Measurements from ENCODE around the gene HSPD1. TPM values are rescaled to one million over a fixed set of nuclear protein-coding genes. Genes with fewer than 3 reads are reported as not detected.

The HSPD1 gene
- total and polyA plus RNA-seq, 7 donors, result 98.9 to 313 (median 121) TPM

- Histone ChIP-seq H3K4me1 (peaks cover 0 to 6% (median 3%) of the 10 kb centered on the region in 4 donors), H3K27ac (no peak overlapping the region), H3K36me3 (peaks cover 0 to 92% (median 24%) of the 10 kb centered on the region in 4 donors), H3K27me3 (no peaks in the 10 kb centered on the region), H3K4me3 (no peak overlapping the region), H3K9me3 (no peaks in the 10 kb centered on the region)
- no peak for TF ChIP-seq POLR2AphosphoS5 (IDR thresholded peaks at IDR 0.05)
- no peak for TF ChIP-seq POLR2A (IDR thresholded peaks at IDR 0.05)
- no peak for TF ChIP-seq CTCF (IDR thresholded peaks at IDR 0.05)
- TF ChIP-seq EP300 (IDR thresholded peaks at IDR 0.05), result no peak
- 88 to 92% methylated on average over 1 of the region's 1 CpG for WGBS, 2 donors
- no peak for DNase-seq
- intact Hi-C loops (cut with DNase I), result no loop called here
Observed at GRCh38 chr2:197464175-197464574, 35.5 kb downstream of the HSPD1 start.

GRCh38 chr2:197461057-197461456, 38.6 kb downstream of the HSPD1 start:
- no peaks in the 10 kb centered on the region for H3K27me3 ChIP-seq
- no peak overlapping the region for H3K4me3 ChIP-seq
- no peak for DNase-seq
- H3K9me3 ChIP-seq, result no peaks in the 10 kb centered on the region
- TF ChIP-seq POLR2AphosphoS5 (IDR thresholded peaks at IDR 0.05), result no peak
- TF ChIP-seq EP300 (IDR thresholded peaks at IDR 0.05), result no peak
- TF ChIP-seq POLR2A (IDR thresholded peaks at IDR 0.05), result no peak
- TF ChIP-seq CTCF (IDR thresholded peaks at IDR 0.05), result no peak
- 60 to 78% methylated on average over 2 of the region's 2 CpGs for WGBS, 2 donors
- H3K4me1 ChIP-seq, result peaks cover 0 to 10% (median 3%) of the 10 kb centered on the region in 4 donors
- intact Hi-C loops (cut with DNase I), result no loop called here
- peaks cover 0 to 61% (median 17%) of the 10 kb centered on the region in 4 donors for H3K36me3 ChIP-seq
- no peak overlapping the region for H3K27ac ChIP-seq

GRCh38 chr2:197460649-197461048, 39.0 kb downstream of the HSPD1 start:
- Histone ChIP-seq H3K4me3 (no peak overlapping the region), H3K4me1 (peaks cover 0 to 11% (median 3%) of the 10 kb centered on the region in 4 donors), H3K36me3 (peaks cover 0 to 57% (median 14%) of the 10 kb centered on the region in 4 donors), H3K9me3 (no peaks in the 10 kb centered on the region), H3K27me3 (no peaks in the 10 kb centered on the region), H3K27ac (no peak overlapping the region)
- 19 to 72% methylated on average over 4 of the region's 4 CpGs for WGBS, 2 donors
- TF ChIP-seq POLR2AphosphoS5 (IDR thresholded peaks at IDR 0.05), result no peak
- TF ChIP-seq CTCF (IDR thresholded peaks at IDR 0.05), result no peak
- no peak for TF ChIP-seq POLR2A (IDR thresholded peaks at IDR 0.05)
- no peak for TF ChIP-seq EP300 (IDR thresholded peaks at IDR 0.05)
- DNase-seq, result no peak
- intact Hi-C loops (cut with DNase I), result no loop called here

- TF ChIP-seq POLR2A (IDR thresholded peaks at IDR 0.05), result no peak
- TF ChIP-seq EP300 (IDR thresholded peaks at IDR 0.05), result no peak
- TF ChIP-seq POLR2AphosphoS5 (IDR thresholded peaks at IDR 0.05), result no peak
- no peak for TF ChIP-seq CTCF (IDR thresholded peaks at IDR 0.05)
- no peaks in the 10 kb centered on the region for H3K9me3 ChIP-seq
- H3K4me1 ChIP-seq, result peaks cover 0 to 23% (median 19%) of the 10 kb centered on the region in 4 donors
- intact Hi-C loops (cut with DNase I), result loop anchor here (10.0 kb wide), 1 partner anchor 249 kb away; the partner anchor contains the start of gene MARS2
- peaks cover 0 to 9% (median 2%) of the 10 kb centered on the region in 4 donors for H3K36me3 ChIP-seq
- no peaks in the 10 kb centered on the region for H3K27me3 ChIP-seq
- DNase-seq, result no peak
- no peak overlapping the region for H3K4me3 ChIP-seq
- WGBS, 2 donors, result 89 to 97% methylated on average over 1 of the region's 1 CpG
- no peak overlapping the region for H3K27ac ChIP-seq
Observed at GRCh38 chr2:197455428-197455827, 44.2 kb downstream of the HSPD1 start.

- no peak for DNase-seq
- H3K4me3 ChIP-seq, result peak overlapping the region in 3 of 4 donors; percentile 72 to 96 (median 90)
- H3K27ac ChIP-seq, result peak overlapping the region in 3 of 4 donors; percentile 97 to 100 (median 100)
- WGBS, 2 donors, result 56 to 81% methylated on average over 2 of the region's 2 CpGs
- peaks cover 0 to 4% (median 0%) of the 10 kb centered on the region in 4 donors for H3K36me3 ChIP-seq
- no peaks in the 10 kb centered on the region for H3K9me3 ChIP-seq
- TF ChIP-seq EP300 (IDR thresholded peaks at IDR 0.05) (no peak), POLR2AphosphoS5 (IDR thresholded peaks at IDR 0.05) (no peak), POLR2A (IDR thresholded peaks at IDR 0.05) (no peak), CTCF (IDR thresholded peaks at IDR 0.05) (no peak)
- no peaks in the 10 kb centered on the region for H3K27me3 ChIP-seq
- peaks cover 0 to 23% (median 19%) of the 10 kb centered on the region in 4 donors for H3K4me1 ChIP-seq
- intact Hi-C loops (cut with DNase I), result loop anchor here (5.0 to 10.0 kb wide), 2 partner anchors 62 to 250 kb away; partner anchors contain the start of genes MARS2 and MOB4
Observed at GRCh38 chr2:197454923-197455322, 44.7 kb downstream of the HSPD1 start.
